ENCODE measurements around the gene USP6NL.

The USP6NL gene

GRCh38 chr10:11551104-11551503, 60.3 kb downstream of the USP6NL start:
- DNase-seq (ENCODE audit: low read depth): no peak

- no peak for DNase-seq (ENCODE audit: low read depth)
These were observed 62.7 kb downstream of the USP6NL start for GRCh38 chr10:11548768-11549099.

GRCh38 chr10:11548065-11548767, 63.2 kb downstream of the USP6NL start:
- DNase-seq (ENCODE audit: low read depth): no peak

GRCh38 chr10:11546581-11546980, 64.9 kb downstream of the USP6NL start:
- no peak for DNase-seq (ENCODE audit: low read depth)

- DNase-seq (ENCODE audit: low read depth): no peak
These were observed 70.2 kb downstream of the USP6NL start for GRCh38 chr10:11541296-11541695.

GRCh38 chr10:11539191-11539868, 72.1 kb downstream of the USP6NL start:
- DNase-seq (ENCODE audit: low read depth): no peak

- no peak for DNase-seq (ENCODE audit: low read depth)
These were observed 72.6 kb downstream of the USP6NL start for GRCh38 chr10:11538834-11539190.

- no peak for DNase-seq (ENCODE audit: low read depth)
These were observed 75.2 kb downstream of the USP6NL start for GRCh38 chr10:11536228-11536627.

- DNase-seq (ENCODE audit: low read depth): no peak
These were observed 76.0 kb downstream of the USP6NL start for GRCh38 chr10:11535346-11535959.

- DNase-seq (ENCODE audit: low read depth): no peak
These were observed 78.1 kb downstream of the USP6NL start for GRCh38 chr10:11533328-11533781.

- DNase-seq (ENCODE audit: low read depth): no peak
These were observed 79.1 kb downstream of the USP6NL start for GRCh38 chr10:11532306-11532705.

GRCh38 chr10:11530806-11531205, 80.6 kb downstream of the USP6NL start:
- no peak for DNase-seq (ENCODE audit: low read depth)

GRCh38 chr10:11529276-11529903, 82.1 kb downstream of the USP6NL start:
- DNase-seq (ENCODE audit: low read depth): no peak

- no peak for DNase-seq (ENCODE audit: low read depth)
These were observed 83.2 kb downstream of the USP6NL start for GRCh38 chr10:11528286-11528685.

GRCh38 chr10:11527691-11528255, 83.7 kb downstream of the USP6NL start:
- no peak for DNase-seq (ENCODE audit: low read depth)

GRCh38 chr10:11527068-11527467, 84.4 kb downstream of the USP6NL start:
- no peak for DNase-seq (ENCODE audit: low read depth)

GRCh38 chr10:11525503-11525902, 85.9 kb downstream of the USP6NL start:
- no peak for DNase-seq (ENCODE audit: low read depth)

GRCh38 chr10:11522821-11523245, 88.6 kb downstream of the USP6NL start:
- no peak for DNase-seq (ENCODE audit: low read depth)

- DNase-seq (ENCODE audit: low read depth): no peak
These were observed 89.6 kb downstream of the USP6NL start for GRCh38 chr10:11521860-11522259.

GRCh38 chr10:11520892-11521291, 90.6 kb downstream of the USP6NL start:
- DNase-seq (ENCODE audit: low read depth): no peak

- DNase-seq (ENCODE audit: low read depth): no peak
These were observed 94.3 kb downstream of the USP6NL start for GRCh38 chr10:11517150-11517549.

- no peak for DNase-seq (ENCODE audit: low read depth)
These were observed 95.1 kb downstream of the USP6NL start for GRCh38 chr10:11516431-11516746.

All from activated T-cell treated with anti-CD3 and anti-CD28 coated beads for 48 hours (primary cell).